ENCODE data around the gene NR3C1.

NR3C1 gene

DNA sequence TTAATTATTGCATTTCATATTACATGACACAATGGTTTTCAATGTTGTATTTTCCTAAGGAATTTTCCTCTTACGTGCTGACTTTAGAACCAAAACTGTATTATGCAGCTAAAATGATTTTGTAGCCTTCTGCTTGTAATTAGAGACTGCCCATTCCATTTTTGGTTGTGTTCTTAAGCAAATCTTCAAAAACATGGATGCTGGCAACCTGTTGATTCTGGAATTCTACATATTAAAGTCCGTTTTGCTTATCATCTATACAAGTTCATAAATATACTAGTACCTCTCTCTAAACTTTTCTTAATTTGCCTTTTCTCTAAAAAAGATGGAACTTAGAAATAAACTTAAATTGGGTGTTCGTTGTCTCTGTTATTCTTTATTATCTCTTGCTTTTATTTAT lies 88.3 kb downstream of the NR3C1 start:
- 91% methylated on average over 2 of the region's 3 CpGs for WGBS
- no peaks in the 10 kb centered on the region for H3K36me3 ChIP-seq (ENCODE audit: insufficient read depth, low read length)
- H3K4me1 ChIP-seq (ENCODE audit: insufficient read depth, low read length) = 0 out of 2 replicates have a peak, but pooled peaks cover 4% of the 10 kb centered on the region
- no peaks in the 10 kb centered on the region for H3K9me3 ChIP-seq (ENCODE audit: insufficient read depth, low read depth, low read length)
- H3K27me3 ChIP-seq (ENCODE audit: insufficient read depth, low read length) = no peaks in the 10 kb centered on the region
- H3K27ac ChIP-seq (ENCODE audit: low read depth, low read length) = no peak overlapping the region
- H3K9ac ChIP-seq (ENCODE audit: low read depth, low read length) = no peak overlapping the region
- no peak overlapping the region for H3K4me3 ChIP-seq (ENCODE audit: low read length)

GRCh38 chr5:143314659-143315058 lies 88.8 kb downstream of the NR3C1 start:
- Histone ChIP-seq H3K27me3 (ENCODE audit: insufficient read depth, low read length) (no peaks in the 10 kb centered on the region), H3K9ac (ENCODE audit: low read depth, low read length) (no peak overlapping the region), H3K36me3 (ENCODE audit: insufficient read depth, low read length) (no peaks in the 10 kb centered on the region), H3K27ac (ENCODE audit: low read depth, low read length) (no peak overlapping the region), H3K4me1 (ENCODE audit: insufficient read depth, low read length) (0 out of 2 replicates have a peak, but pooled peaks cover 4% of the 10 kb centered on the region), H3K9me3 (ENCODE audit: insufficient read depth, low read depth, low read length) (no peaks in the 10 kb centered on the region), H3K4me3 (ENCODE audit: low read length) (no peak overlapping the region)

GRCh38 chr5:143314099-143314498 lies 89.4 kb downstream of the NR3C1 start:
- Histone ChIP-seq H3K4me3 (ENCODE audit: low read length) (no peak overlapping the region), H3K27me3 (ENCODE audit: insufficient read depth, low read length) (no peaks in the 10 kb centered on the region), H3K9ac (ENCODE audit: low read depth, low read length) (no peak overlapping the region), H3K4me1 (ENCODE audit: insufficient read depth, low read length) (0 out of 2 replicates have a peak, but pooled peaks cover 4% of the 10 kb centered on the region), H3K9me3 (ENCODE audit: insufficient read depth, low read depth, low read length) (no peaks in the 10 kb centered on the region), H3K36me3 (ENCODE audit: insufficient read depth, low read length) (no peaks in the 10 kb centered on the region), H3K27ac (ENCODE audit: low read depth, low read length) (no peak overlapping the region)
- WGBS = no CpG with 5 or more reads among the region's 1 CpG

DNA sequence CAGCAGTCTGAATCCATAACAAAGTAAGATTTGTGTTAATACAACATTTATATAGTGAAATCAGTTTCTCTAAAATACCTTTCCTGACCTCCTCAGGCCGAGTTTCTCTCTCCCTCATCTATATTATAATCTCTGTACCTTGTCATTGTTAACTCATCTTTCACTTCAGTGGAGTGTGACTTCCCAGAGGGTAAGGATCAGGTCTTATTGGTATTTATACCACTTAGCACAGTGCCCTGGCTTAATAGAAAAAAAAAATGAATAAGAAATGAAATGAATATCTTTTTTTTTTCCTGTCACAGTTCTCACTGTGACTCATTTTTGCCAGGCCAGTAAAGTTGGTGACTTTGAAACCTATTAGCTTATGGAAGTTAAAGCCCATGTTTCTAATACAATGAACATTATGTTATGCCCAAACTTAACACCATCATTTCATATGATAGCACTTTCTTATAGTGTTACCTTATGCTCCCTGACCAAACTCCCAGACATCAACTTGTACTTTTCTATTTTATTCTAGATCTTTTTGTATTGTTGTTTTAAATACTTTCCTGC lies 90.1 kb downstream of the NR3C1 start:
- H3K9me3 ChIP-seq (ENCODE audit: insufficient read depth, low read depth, low read length) = no peaks in the 10 kb centered on the region
- H3K4me3 ChIP-seq (ENCODE audit: low read length) = no peak overlapping the region
- WGBS = no CpG with 5 or more reads among the region's 1 CpG
- H3K27ac ChIP-seq (ENCODE audit: low read depth, low read length) = no peak overlapping the region
- H3K27me3 ChIP-seq (ENCODE audit: insufficient read depth, low read length) = no peaks in the 10 kb centered on the region
- H3K36me3 ChIP-seq (ENCODE audit: insufficient read depth, low read length) = no peaks in the 10 kb centered on the region
- 0 out of 2 replicates have a peak, but pooled peaks cover 4% of the 10 kb centered on the region for H3K4me1 ChIP-seq (ENCODE audit: insufficient read depth, low read length)
- no peak overlapping the region for H3K9ac ChIP-seq (ENCODE audit: low read depth, low read length)

GRCh38 chr5:143312822-143313221 lies 90.7 kb downstream of the NR3C1 start:
- H3K4me1 ChIP-seq (ENCODE audit: insufficient read depth, low read length) = 0 out of 2 replicates have a peak, but pooled peaks cover 4% of the 10 kb centered on the region

GRCh38 chr5:143311955-143312354 lies 91.5 kb downstream of the NR3C1 start:
- 94% methylated on average over 1 of the region's 1 CpG for WGBS
- H3K9me3 ChIP-seq (ENCODE audit: insufficient read depth, low read depth, low read length) = no peaks in the 10 kb centered on the region
- H3K36me3 ChIP-seq (ENCODE audit: insufficient read depth, low read length) = no peaks in the 10 kb centered on the region
- no peaks in the 10 kb centered on the region for H3K27me3 ChIP-seq (ENCODE audit: insufficient read depth, low read length)
- H3K4me1 ChIP-seq (ENCODE audit: insufficient read depth, low read length) = 0 out of 2 replicates have a peak, but pooled peaks cover 4% of the 10 kb centered on the region
- H3K4me3 ChIP-seq (ENCODE audit: low read length) = no peak overlapping the region
- no peak overlapping the region for H3K27ac ChIP-seq (ENCODE audit: low read depth, low read length)
- H3K9ac ChIP-seq (ENCODE audit: low read depth, low read length) = no peak overlapping the region

More at GRCh38 chr5:143312822-143313221, 90.7 kb downstream of the NR3C1 start:
- H3K27me3 ChIP-seq (ENCODE audit: insufficient read depth, low read length) = no peaks in the 10 kb centered on the region
- H3K4me3 ChIP-seq (ENCODE audit: low read length) = no peak overlapping the region
- no peaks in the 10 kb centered on the region for H3K36me3 ChIP-seq (ENCODE audit: insufficient read depth, low read length)
- 96% methylated on average over 2 of the region's 2 CpGs for WGBS
- no peaks in the 10 kb centered on the region for H3K9me3 ChIP-seq (ENCODE audit: insufficient read depth, low read depth, low read length)
- no peak overlapping the region for H3K27ac ChIP-seq (ENCODE audit: low read depth, low read length)
- H3K9ac ChIP-seq (ENCODE audit: low read depth, low read length) = no peak overlapping the region

DNA sequence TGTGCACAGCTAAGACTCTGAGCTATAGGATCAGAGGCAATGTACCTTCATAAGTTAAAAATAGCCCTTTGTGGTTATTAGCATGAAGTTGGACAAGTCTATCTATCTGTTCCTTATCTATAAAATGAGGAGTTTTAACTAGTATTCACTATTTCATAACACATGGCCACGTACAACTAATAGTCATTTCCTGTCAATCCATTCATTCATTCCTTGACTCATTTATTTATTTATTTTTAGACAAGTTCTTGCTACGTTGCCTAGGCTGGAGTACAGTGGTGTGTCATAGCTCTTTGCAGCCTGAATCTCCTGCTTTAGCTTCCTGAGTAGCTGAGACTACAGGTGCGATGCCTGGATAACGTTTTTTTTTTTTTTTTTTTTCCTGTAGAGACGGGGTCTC lies 92.1 kb downstream of the NR3C1 start:
- H3K9ac ChIP-seq (ENCODE audit: low read depth, low read length) = no peak overlapping the region
- no peak overlapping the region for H3K4me3 ChIP-seq (ENCODE audit: low read length)
- no peaks in the 10 kb centered on the region for H3K27me3 ChIP-seq (ENCODE audit: insufficient read depth, low read length)
- H3K4me1 ChIP-seq (ENCODE audit: insufficient read depth, low read length) = 0 out of 2 replicates have a peak, but pooled peaks cover 4% of the 10 kb centered on the region
- no peaks in the 10 kb centered on the region for H3K36me3 ChIP-seq (ENCODE audit: insufficient read depth, low read length)
- WGBS = 97% methylated on average over 5 of the region's 5 CpGs
- H3K9me3 ChIP-seq (ENCODE audit: insufficient read depth, low read depth, low read length) = no peaks in the 10 kb centered on the region
- H3K27ac ChIP-seq (ENCODE audit: low read depth, low read length) = no peak overlapping the region

- no peaks in the 10 kb centered on the region for H3K9me3 ChIP-seq (ENCODE audit: insufficient read depth, low read depth, low read length)
- H3K27ac ChIP-seq (ENCODE audit: low read depth, low read length) = no peak overlapping the region
- WGBS = 97% methylated on average over 7 of the region's 7 CpGs
- no peaks in the 10 kb centered on the region for H3K36me3 ChIP-seq (ENCODE audit: insufficient read depth, low read length)
- H3K4me1 ChIP-seq (ENCODE audit: insufficient read depth, low read length) = no peaks in the 10 kb centered on the region
- no peaks in the 10 kb centered on the region for H3K27me3 ChIP-seq (ENCODE audit: insufficient read depth, low read length)
- H3K4me3 ChIP-seq (ENCODE audit: low read length) = no peak overlapping the region
- no peak overlapping the region for H3K9ac ChIP-seq (ENCODE audit: low read depth, low read length)
Observed at GRCh38 chr5:143309661-143310431, 93.6 kb downstream of the NR3C1 start.

DNA sequence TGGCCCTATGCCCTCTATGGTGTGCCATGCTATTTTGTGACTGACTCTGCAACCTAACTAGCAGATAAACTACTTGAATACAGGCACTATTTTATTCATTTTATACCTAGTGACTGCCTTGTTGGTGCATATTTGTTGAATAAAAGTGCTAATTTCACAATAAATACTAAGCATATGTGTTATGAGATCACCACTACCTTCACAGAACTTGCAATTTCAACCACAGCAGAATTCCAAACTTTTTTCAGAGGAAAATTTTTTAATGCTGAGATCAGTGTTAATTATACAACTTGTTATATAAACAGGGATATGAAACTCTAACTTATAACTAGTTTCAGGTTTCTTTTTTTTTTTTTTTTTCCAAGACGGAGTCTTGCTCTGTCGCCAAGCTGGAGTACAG lies 94.8 kb downstream of the NR3C1 start:
- Histone ChIP-seq H3K36me3 (ENCODE audit: insufficient read depth, low read length) (no peaks in the 10 kb centered on the region), H3K9ac (ENCODE audit: low read depth, low read length) (no peak overlapping the region), H3K4me3 (ENCODE audit: low read length) (no peak overlapping the region), H3K4me1 (ENCODE audit: insufficient read depth, low read length) (no peaks in the 10 kb centered on the region), H3K27me3 (ENCODE audit: insufficient read depth, low read length) (no peaks in the 10 kb centered on the region), H3K27ac (ENCODE audit: low read depth, low read length) (no peak overlapping the region), H3K9me3 (ENCODE audit: insufficient read depth, low read depth, low read length) (no peaks in the 10 kb centered on the region)
- 99% methylated on average over 2 of the region's 2 CpGs for WGBS

DNA sequence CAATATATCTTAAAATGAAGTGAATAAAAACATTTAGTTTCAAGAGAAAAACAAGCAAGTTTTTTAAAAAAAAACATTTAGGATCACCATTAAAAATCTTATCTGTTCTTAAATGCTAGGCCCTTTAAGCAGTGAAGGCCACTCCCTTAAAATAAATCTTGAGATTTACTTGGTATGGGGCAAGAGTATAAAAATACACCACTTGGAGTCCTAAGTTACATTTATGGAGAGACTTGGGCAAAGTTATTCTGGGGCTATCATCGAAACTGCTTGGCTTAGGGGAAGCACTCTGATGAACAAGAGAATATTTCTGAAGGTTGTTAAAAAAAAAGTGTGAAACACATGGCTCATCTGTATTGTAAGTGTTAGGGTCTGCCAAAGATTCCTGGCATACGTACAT lies 97.4 kb downstream of the NR3C1 start:
- Histone ChIP-seq H3K27ac (ENCODE audit: low read depth, low read length) (no peak overlapping the region), H3K9me3 (ENCODE audit: insufficient read depth, low read depth, low read length) (no peaks in the 10 kb centered on the region), H3K4me3 (ENCODE audit: low read length) (no peak overlapping the region), H3K27me3 (ENCODE audit: insufficient read depth, low read length) (no peaks in the 10 kb centered on the region), H3K9ac (ENCODE audit: low read depth, low read length) (no peak overlapping the region), H3K36me3 (ENCODE audit: insufficient read depth, low read length) (no peaks in the 10 kb centered on the region), H3K4me1 (ENCODE audit: insufficient read depth, low read length) (no peaks in the 10 kb centered on the region)
- WGBS = 97% methylated on average over 2 of the region's 2 CpGs

DNA sequence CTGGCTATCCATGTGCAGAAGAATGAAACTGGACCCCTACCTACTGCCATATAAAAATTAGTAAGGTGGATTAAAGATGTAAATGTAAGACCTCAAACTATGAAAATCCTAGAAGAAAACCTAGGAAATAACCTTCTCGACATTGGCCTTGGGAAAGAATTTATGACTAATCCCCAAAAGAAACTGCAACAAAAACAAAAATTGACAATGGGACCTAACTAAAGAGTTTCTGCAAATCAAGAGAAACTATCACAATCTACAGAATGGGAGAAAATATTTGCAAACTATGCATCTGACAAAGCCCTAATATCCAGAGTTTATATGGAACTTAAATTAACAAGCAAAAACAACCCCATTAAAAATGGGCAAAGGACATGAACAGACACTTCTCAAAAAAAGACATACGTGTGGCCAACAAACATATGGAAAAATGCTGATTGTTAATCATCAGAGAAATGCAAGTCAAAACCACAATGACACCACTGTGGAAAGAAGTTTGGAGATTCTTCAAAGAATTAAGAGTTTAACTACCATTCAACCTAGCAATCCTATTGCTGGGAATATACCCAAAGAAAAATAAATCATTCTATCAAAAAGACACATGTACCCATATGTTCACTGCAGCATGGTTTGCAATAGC lies 98.5 kb downstream of the NR3C1 start:
- H3K36me3 ChIP-seq (ENCODE audit: insufficient read depth, low read length) = no peaks in the 10 kb centered on the region
- 100% methylated on average over 2 of the region's 2 CpGs for WGBS
- no peaks in the 10 kb centered on the region for H3K27me3 ChIP-seq (ENCODE audit: insufficient read depth, low read length)
- no peaks in the 10 kb centered on the region for H3K4me1 ChIP-seq (ENCODE audit: insufficient read depth, low read length)
- H3K27ac ChIP-seq (ENCODE audit: low read depth, low read length) = no peak overlapping the region
- no peak overlapping the region for H3K4me3 ChIP-seq (ENCODE audit: low read length)
- H3K9me3 ChIP-seq (ENCODE audit: insufficient read depth, low read depth, low read length) = no peaks in the 10 kb centered on the region
- no peak overlapping the region for H3K9ac ChIP-seq (ENCODE audit: low read depth, low read length)
